Activated CD4-positive, alpha-beta T cell treated with anti-CD3 and anti-CD28 coated beads, Interleukin-2, amount 50 U/mL, for 48 hours (primary cell): ENCODE data around the gene TOB2.
A peak's percentile ranks its signal among the peaks of the same experiment; 100 is the strongest.
"Not testable (repeated sequence)": the region's sequence is repeated elsewhere in the genome, so short reads cannot be mapped to it uniquely, and the experiment has no call there.

Source experiments
- DNase-seq, 2 experiments: peaks; one replicate each; pipeline ENCODE4 v3.0.0-alpha.2; 2020

Gene TOB2

GRCh38 chr22:41461901-41462300 is 15.3 kb upstream of the TOB2 start:
- no peak for DNase-seq

GRCh38 chr22:41460071-41460470 is 13.5 kb upstream of the TOB2 start:
- DNase-seq, result not testable (repeated sequence)

GRCh38 chr22:41459431-41459830 is 12.8 kb upstream of the TOB2 start:
- no peak for DNase-seq

GRCh38 chr22:41458161-41458728 is 11.6 kb upstream of the TOB2 start:
- DNase-seq, result no peak

- peak; percentile 87 to 90 for DNase-seq
Observed at GRCh38 chr22:41448189-41448808, 1.7 kb upstream of the TOB2 start.

- peak; percentile 65 to 72 for DNase-seq
Observed at GRCh38 chr22:41447435-41448188, 1.0 kb upstream of the TOB2 start.

GRCh38 chr22:41446057-41446501 is 522 bp downstream of the TOB2 start:
- DNase-seq, result peak; percentile 24 to 29

- DNase-seq, result peak; percentile 31 to 38
Observed at GRCh38 chr22:41445129-41446056, 1.2 kb downstream of the TOB2 start.

GRCh38 chr22:41444360-41445128 is 2.1 kb downstream of the TOB2 start:
- DNase-seq, result peak; percentile 90 to 93

GRCh38 chr22:41442240-41442792 is 4.3 kb downstream of the TOB2 start:
- no peak for DNase-seq

- DNase-seq, result not testable (repeated sequence)
Observed at GRCh38 chr22:41440511-41440910, 6.1 kb downstream of the TOB2 start.

GRCh38 chr22:41437198-41437597 is 9.4 kb downstream of the TOB2 start:
- no peak for DNase-seq

GRCh38 chr22:41436322-41437113 is 10.1 kb downstream of the TOB2 start:
- no peak for DNase-seq

GRCh38 chr22:41435560-41435959 is 11.0 kb downstream of the TOB2 start:
- no peak for DNase-seq

- DNase-seq, result not testable (repeated sequence)
Observed at GRCh38 chr22:41434361-41435003, 12.1 kb downstream of the TOB2 start.

GRCh38 chr22:41433480-41433879 is 13.1 kb downstream of the TOB2 start:
- DNase-seq, result not testable (repeated sequence)

GRCh38 chr22:41431656-41432055 is 14.9 kb downstream of the TOB2 start:
- DNase-seq, result no peak

- no peak for DNase-seq
Observed at GRCh38 chr22:41429951-41430332, 16.7 kb downstream of the TOB2 start.

GRCh38 chr22:41429232-41429950 is 17.2 kb downstream of the TOB2 start:
- no peak for DNase-seq
